Activated B cell treated with CpG ODN at 0.5 μM for 24 hours (primary cell): Measurements from ENCODE around the gene TP53BP1. TPM values are rescaled to one million over a fixed set of nuclear protein-coding genes. Genes with fewer than 3 reads are reported as not detected.

Experiments used
- ATAC-seq: fragments of 200-7000 bp; cut with Tn5 transposase; one replicate; pipeline ENCODE4 v1.10.0; 2021; ENCODE audit warnings: low read depth, mild to moderate bottlenecking, moderate library complexity
- CTCF ChIA-PET: fragments of 350-600 bp; sonication (Branson Sonifier 250); formaldehyde crosslinking; loops from one replicate; lab custom pipeline; 2021; ENCODE audit warnings: antibody characterized with exemption; lab: Charles Lee
- POLR2A ChIA-PET: fragments of 350-600 bp; sonication (Branson Sonifier 250); formaldehyde crosslinking; loops from one replicate; lab custom pipeline; 2021; ENCODE audit warnings: antibody characterized with exemption; lab: Charles Lee
- DNase-seq: peaks from one replicate; pipeline ENCODE4 v3.0.0; 2022
- H3K27ac Mint-ChIP-seq: one replicate; pipeline ENCODE4 v1.8.0; 2020; ENCODE audit warnings: mixed read lengths
- H3K27me3 Mint-ChIP-seq: one replicate; pipeline ENCODE4 v1.8.0; 2021; ENCODE audit warnings: mixed read lengths
- H3K36me3 Mint-ChIP-seq: one replicate; pipeline ENCODE4 v1.8.0; 2021; ENCODE audit warnings: low read depth, mixed read lengths
- H3K4me1 Mint-ChIP-seq: one replicate; pipeline ENCODE4 v1.8.0; 2021; ENCODE audit warnings: mixed read lengths
- H3K4me3 Mint-ChIP-seq: one replicate; pipeline ENCODE4 v1.8.0; 2020; ENCODE audit warnings: mild to moderate bottlenecking, mixed read lengths
- H3K9me3 Mint-ChIP-seq: one replicate; pipeline ENCODE4 v1.8.0; 2020; ENCODE audit warnings: mixed read lengths
- intact Hi-C: fragments of 100-400 bp; cut with micrococcal nuclease; formaldehyde crosslinking; loops from one replicate; pipeline ENCODE4 v1.15.1; 2024
- total RNA-seq: library from RNA; stranded (reverse); gene quantifications from 2 replicates; pipeline ENCODE4 v1.2.3, GENCODE V29; 2022
- TF ChIP-seq, protein P1 (sequence below): fragments of 200-600 bp; IDR thresholded peaks from one replicate; pipeline ENCODE4 v1.8.0; 2022; ENCODE audit warnings: antibody characterized with exemption, mild to moderate bottlenecking

Gene TP53BP1
- total RNA-seq, 1 donor from 2014 or later, result 53.9 TPM

DNA sequence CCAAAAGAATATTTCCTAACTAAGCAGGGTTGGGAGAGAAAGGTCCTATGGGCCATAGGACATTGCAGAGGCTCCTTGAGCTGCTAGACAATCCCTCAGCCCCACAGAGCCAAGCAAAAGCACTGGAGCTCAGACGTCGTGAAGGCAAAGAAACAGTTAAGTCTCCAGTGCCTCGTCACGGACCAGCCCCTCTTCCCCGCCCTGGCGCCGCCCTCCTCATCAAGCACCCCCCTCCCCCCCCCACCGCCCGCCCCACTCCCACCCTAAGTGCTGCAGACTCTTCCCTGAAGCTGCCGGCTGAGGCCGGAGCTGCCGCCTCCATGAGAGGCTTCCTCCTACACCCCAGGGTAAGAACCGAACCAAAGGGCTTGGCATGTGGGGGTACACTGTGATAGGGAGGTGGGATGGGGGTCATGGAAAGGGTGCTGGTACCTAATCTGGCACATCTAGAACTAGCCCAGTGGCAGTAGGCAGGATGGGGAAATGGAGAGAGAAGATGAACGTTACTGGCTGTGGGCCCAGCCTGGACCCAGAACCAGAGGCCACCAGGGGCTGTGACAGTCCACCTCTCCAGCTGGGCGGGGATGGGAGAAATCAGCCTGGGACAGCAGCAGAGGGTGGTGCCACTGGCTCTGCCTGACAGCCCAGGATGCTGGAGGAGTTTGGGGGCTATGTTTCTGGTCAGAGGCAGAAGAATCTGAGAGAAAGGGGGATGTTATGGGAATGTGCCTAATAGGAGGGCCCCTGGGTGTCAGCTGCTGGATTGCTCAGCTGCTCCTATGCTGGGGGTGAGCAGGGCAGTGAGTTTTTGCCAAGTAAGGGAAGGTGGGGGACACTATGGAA is 24.6 kb upstream of the TP53BP1 start, which contains the start of gene MAP1A:
TSS of gene MAP1A (plus strand) at position 255 of the 843 bp plus-strand sequence. CDS start 3,866 bp downstream, outside the sequence.
- CTCF ChIA-PET, result interaction anchor here (3.0 kb wide), 1 partner anchor 34 kb away, joined by 7 read pairs; no protein-coding TSS in a partner anchor
- peaks cover 46% of the 10 kb centered on the region for H3K27me3 Mint-ChIP-seq
- ATAC-seq (no peak), DNase-seq (no peak)
- peaks cover 22% of the 10 kb centered on the region for H3K4me1 Mint-ChIP-seq
- no peaks in the 10 kb centered on the region for H3K9me3 Mint-ChIP-seq
- POLR2A ChIA-PET, result interaction anchor here (0.6 to 0.7 kb wide), 2 partner anchors 22 to 259 kb away, joined by 3 to 6 read pairs; partner anchors contain the start of gene ELL3
- H3K4me3 Mint-ChIP-seq, result peak within 1 kb of the TSS; percentile 64
- intact Hi-C loops, result loop anchor here (10.0 kb wide), 1 partner anchor 307 kb away; the partner anchor contains the start of genes MFAP1 and WDR76
- H3K36me3 Mint-ChIP-seq, result no peaks in the 10 kb centered on the region
- no peak within 1 kb of the TSS for H3K27ac Mint-ChIP-seq
- TF ChIP-seq, protein P1, sequence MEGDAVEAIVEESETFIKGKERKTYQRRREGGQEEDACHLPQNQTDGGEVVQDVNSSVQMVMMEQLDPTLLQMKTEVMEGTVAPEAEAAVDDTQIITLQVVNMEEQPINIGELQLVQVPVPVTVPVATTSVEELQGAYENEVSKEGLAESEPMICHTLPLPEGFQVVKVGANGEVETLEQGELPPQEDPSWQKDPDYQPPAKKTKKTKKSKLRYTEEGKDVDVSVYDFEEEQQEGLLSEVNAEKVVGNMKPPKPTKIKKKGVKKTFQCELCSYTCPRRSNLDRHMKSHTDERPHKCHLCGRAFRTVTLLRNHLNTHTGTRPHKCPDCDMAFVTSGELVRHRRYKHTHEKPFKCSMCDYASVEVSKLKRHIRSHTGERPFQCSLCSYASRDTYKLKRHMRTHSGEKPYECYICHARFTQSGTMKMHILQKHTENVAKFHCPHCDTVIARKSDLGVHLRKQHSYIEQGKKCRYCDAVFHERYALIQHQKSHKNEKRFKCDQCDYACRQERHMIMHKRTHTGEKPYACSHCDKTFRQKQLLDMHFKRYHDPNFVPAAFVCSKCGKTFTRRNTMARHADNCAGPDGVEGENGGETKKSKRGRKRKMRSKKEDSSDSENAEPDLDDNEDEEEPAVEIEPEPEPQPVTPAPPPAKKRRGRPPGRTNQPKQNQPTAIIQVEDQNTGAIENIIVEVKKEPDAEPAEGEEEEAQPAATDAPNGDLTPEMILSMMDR, result no peak

DNA sequence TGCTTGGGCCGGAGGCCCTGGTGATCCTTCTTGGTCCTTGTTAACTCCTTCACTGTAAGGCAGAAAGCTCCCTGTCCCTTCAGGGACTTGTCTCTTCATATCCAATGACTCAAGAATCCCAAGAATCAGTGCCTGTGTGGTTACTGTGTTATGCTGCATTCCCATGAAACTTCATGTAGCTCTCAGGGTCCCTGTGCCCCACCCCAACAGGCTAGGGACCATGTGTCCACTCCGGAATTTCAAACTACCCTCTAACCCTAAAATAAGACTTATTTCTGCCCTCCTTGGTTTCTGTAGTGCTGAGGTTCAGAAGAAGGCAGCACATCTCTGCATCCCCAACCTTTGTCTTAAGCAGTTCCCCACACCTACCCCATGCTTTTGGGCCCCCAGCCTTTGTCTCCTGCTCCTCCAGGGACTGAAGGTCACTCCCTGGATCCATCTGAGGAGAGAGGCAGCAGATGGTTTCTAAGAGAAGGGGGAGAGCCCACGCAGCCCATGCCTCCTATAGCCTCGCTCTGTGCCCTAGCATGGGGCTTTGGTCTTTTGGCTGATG is 23.9 kb upstream of the TP53BP1 start:
- Mint-ChIP-seq H3K27ac (no peak overlapping the region), H3K9me3 (no peaks in the 10 kb centered on the region), H3K36me3 (no peaks in the 10 kb centered on the region), H3K27me3 (peaks cover 45% of the 10 kb centered on the region), H3K4me1 (peaks cover 22% of the 10 kb centered on the region), H3K4me3 (no peak overlapping the region)
- no peak for ATAC-seq
- TF ChIP-seq, protein P1, result no peak
- intact Hi-C loops, result loop anchor here (10.0 kb wide), 1 partner anchor 308 kb away; the partner anchor contains the start of genes MFAP1 and WDR76
- ChIA-PET POLR2A (interaction anchor here (0.7 kb wide), 1 partner anchor 260 kb away, joined by 3 read pairs; the partner anchor contains the start of gene ELL3), CTCF (interaction anchor here (1.2 to 3.0 kb wide), 2 partner anchors 24 to 33 kb away, joined by 3 to 7 read pairs; partner anchors contain the start of gene TP53BP1)
- DNase-seq, result no peak

DNA sequence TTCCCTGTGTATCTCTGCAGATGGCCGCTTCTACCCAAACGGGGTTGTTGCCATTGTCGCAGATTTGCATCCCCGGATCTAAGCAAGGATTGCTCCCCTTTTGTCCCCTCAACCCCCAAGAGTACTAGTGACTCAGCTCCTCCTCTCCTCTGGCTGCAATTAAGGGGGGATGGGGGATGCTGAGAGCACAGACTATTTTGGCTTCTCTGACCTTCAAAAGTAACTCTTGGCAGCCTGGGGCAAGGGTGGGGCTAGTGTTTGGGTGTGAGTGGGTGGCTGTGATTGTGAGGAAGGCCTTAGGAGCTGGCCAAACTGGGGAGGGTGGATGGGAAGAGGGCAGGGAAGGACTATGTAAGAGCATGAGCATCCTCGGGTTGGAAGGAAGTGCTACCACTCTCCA is 23.2 kb upstream of the TP53BP1 start:
- no peak for DNase-seq
- peaks cover 46% of the 10 kb centered on the region for H3K27me3 Mint-ChIP-seq
- no peak overlapping the region for H3K27ac Mint-ChIP-seq
- intact Hi-C loops, result loop anchor here (10.0 kb wide), 1 partner anchor 309 kb away; the partner anchor contains the start of genes MFAP1 and WDR76
- ChIA-PET CTCF (interaction anchor here (1.2 to 3.0 kb wide), 3 partner anchors 23 to 40 kb away, joined by 3 to 7 read pairs (median 3); partner anchors contain the start of gene TP53BP1), POLR2A (no interaction called here)
- ATAC-seq, result no peak
- TF ChIP-seq, protein P1, result no peak
- no peaks in the 10 kb centered on the region for H3K36me3 Mint-ChIP-seq
- H3K9me3 Mint-ChIP-seq, result no peaks in the 10 kb centered on the region
- peaks cover 26% of the 10 kb centered on the region for H3K4me1 Mint-ChIP-seq
- no peak overlapping the region for H3K4me3 Mint-ChIP-seq

DNA sequence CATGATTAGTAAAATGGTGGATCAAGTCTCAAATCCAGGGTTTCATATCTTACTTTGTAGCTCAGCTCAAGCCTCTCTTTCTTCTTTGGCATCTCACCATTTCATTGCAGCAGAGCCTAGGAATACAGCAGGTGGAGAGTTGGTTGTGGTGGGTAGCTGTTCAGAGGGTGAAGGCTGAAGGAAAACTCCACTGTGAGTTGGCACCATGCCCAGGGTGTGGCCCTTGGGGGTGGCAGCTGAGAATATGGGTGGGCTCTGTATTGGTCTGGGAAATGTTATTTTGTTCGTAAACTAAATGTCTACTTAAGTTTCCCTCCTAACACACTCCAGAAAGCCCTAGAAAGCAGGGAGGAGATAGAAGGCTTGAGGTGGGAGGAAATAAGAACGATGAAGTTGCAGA is 22.8 kb upstream of the TP53BP1 start:
- Mint-ChIP-seq H3K4me1 (peaks cover 29% of the 10 kb centered on the region), H3K27ac (no peak overlapping the region), H3K4me3 (no peak overlapping the region), H3K36me3 (no peaks in the 10 kb centered on the region), H3K9me3 (no peaks in the 10 kb centered on the region), H3K27me3 (peaks cover 46% of the 10 kb centered on the region)
- TF ChIP-seq, protein P1, result no peak
- ATAC-seq, result no peak
- ChIA-PET CTCF (interaction anchor here (1.2 to 3.0 kb wide), 4 partner anchors 23 to 75 kb away, joined by 3 to 9 read pairs (median 5); partner anchors contain the start of gene TP53BP1), POLR2A (no interaction called here)
- intact Hi-C loops, result loop anchor here (2.0 to 10.0 kb wide), 3 partner anchors 33 to 309 kb away; partner anchors contain the start of genes MFAP1 and WDR76
- DNase-seq, result no peak
